Choroid plexus epithelial cell (primary cell): Measurements from ENCODE around the gene ATP2B2.

ENCODE experiments used
- DNase-seq: peaks from one replicate; pipeline ENCODE4 v3.0.0-alpha.2; 2010; ENCODE audit warnings: low read depth
- H3K4me3 ChIP-seq: 2 replicates; pipeline ENCODE4 v1.5.1; 2011; ENCODE audit warnings: low read depth, mild to moderate bottlenecking, control low read depth, low read length, moderate library complexity
- TF ChIP-seq, protein P1 (sequence below): conservative IDR thresholded peaks from 2 replicates; pipeline ENCODE4 v1.5.1; 2011; ENCODE audit warnings: low read depth, mild to moderate bottlenecking, control low read depth, inconsistent platforms, low read length, moderate library complexity

ATP2B2 gene

DNA sequence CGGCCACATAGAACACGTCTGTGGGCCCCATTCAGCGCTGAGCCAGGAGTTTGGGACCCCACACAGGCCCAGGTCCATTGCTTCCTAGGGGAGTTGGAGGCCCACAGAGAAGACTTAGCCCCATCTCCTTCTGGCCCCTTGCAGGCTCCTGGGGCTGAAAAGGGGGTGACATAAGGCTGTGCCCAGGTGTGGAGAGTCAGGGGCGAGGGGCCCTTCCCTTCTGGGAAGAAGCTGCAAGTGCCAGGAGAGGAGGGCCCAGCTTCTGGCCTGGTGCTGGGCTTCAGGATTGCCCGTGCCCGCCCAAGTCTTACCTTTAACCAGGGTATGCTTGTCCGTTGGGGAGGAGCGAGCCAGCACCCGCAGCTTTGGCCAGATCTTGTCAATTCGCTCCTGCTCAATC is 155.6 kb downstream of the ATP2B2 start:
- no peak overlapping the region for H3K4me3 ChIP-seq
- DNase-seq: no peak
- TF ChIP-seq, protein P1, sequence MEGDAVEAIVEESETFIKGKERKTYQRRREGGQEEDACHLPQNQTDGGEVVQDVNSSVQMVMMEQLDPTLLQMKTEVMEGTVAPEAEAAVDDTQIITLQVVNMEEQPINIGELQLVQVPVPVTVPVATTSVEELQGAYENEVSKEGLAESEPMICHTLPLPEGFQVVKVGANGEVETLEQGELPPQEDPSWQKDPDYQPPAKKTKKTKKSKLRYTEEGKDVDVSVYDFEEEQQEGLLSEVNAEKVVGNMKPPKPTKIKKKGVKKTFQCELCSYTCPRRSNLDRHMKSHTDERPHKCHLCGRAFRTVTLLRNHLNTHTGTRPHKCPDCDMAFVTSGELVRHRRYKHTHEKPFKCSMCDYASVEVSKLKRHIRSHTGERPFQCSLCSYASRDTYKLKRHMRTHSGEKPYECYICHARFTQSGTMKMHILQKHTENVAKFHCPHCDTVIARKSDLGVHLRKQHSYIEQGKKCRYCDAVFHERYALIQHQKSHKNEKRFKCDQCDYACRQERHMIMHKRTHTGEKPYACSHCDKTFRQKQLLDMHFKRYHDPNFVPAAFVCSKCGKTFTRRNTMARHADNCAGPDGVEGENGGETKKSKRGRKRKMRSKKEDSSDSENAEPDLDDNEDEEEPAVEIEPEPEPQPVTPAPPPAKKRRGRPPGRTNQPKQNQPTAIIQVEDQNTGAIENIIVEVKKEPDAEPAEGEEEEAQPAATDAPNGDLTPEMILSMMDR: no peak

DNA sequence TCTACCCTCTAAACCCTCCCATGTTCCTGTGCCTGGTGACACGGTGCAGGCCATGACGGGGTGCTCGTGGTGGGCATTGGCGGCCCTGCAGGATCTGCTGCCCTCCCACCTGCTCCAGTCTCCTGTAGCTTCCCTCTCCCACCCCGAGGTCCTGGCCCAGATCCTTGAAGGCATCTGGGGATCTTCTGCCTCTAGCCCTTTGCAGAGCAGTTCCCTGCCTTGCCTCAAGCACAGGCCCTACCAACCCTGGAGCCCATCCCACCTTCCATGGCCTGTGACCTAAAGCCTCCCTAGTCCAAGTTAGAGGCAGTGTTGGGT is 157.0 kb downstream of the ATP2B2 start:
- H3K4me3 ChIP-seq: no peak overlapping the region

DNA sequence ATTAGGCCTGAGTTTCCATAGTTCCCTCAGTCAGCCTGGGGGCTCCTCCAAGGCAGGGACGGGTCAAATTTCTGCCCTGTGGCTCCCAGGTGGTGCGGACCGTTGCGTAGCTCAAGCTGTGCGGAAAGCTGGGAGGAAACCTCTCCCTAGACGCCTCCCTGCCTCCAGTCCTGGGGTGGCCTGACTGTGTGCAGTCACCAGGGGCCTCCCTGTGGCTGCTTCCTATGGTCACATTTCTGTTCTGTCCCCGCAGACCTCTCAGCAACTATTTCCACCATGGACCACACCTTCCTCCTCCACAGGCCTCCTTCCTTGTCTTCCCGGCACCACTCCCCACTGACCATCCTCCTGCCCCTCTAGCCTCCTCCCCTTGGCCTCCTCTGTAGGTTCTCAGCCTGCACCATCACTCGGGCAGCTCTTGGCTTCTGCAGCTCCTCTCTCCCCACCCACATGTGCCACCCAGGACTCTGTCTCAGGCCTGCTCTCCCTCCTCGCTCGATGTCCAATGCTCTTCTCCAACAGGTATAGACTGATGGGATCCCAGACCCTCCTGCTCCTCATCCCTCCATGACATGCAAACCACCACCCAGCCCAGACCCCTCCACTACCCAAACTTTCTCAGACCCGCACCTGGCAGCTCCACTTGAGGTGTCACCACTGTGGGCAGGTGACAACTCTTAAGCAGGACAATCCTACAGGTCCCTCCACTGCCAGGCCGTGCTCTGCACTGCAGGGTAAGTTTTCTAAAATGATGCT is 157.6 kb downstream of the ATP2B2 start:
- TF ChIP-seq, protein P1: no peak
- H3K4me3 ChIP-seq: no peak overlapping the region
- DNase-seq: no peak

More for the DNA sequence above, 157.0 kb downstream of the ATP2B2 start:
- DNase-seq: no peak
- TF ChIP-seq, protein P1: no peak

DNA sequence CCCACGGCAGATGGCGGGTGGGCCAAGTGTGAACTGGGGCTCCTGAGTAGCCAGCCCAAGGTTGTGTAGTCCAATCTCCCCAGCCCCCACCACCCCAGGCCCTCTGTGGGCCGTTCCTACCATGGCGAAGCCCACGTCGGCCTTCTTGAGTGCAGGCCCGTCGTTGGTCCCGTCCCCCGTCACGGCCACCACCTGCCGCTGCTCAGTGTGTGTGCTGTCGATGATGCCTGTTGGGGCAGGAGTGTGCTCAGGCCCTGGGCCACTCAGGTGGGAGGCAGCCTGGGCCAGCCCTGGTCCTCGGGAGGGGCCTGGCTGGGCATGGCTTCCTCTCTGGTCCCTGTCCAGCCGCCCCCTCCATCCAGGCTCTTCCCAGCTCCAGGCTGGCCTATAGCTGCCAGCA is 159.5 kb downstream of the ATP2B2 start:
- DNase-seq: no peak
- TF ChIP-seq, protein P1: no peak
- H3K4me3 ChIP-seq: no peak overlapping the region

DNA sequence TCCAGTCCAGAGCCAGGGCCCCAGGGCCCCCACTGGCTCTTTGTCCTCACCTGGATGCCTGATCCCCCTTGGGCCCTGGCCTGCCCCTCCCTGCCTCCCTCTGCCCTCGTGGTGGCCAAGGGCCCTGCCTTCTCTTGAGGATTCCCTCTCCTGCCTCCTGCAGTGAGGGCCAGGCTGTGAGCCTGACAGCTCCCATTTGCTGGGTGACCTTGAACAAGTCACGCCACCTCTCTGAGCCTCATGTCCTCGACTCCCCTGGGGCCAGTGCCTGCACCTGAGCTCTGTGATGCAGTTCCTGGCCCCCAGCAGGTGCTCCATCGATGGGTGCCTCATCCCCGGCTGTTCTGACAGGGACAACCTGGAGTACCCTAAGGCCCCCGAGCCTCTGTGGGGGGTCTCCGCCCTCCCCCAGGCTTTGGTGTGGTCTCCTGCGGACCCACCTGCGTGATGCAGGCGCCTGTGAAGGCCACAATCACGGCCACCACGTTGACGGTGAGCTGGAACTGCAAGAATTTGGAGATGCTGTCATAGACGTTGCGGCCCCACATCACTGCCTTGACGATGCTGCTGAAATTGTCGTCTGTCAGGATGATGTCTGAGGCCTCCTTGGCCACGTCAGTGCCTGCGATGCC is 160.3 kb downstream of the ATP2B2 start:
- DNase-seq: no peak
- TF ChIP-seq, protein P1: no peak
- H3K4me3 ChIP-seq: no peak overlapping the region

DNA sequence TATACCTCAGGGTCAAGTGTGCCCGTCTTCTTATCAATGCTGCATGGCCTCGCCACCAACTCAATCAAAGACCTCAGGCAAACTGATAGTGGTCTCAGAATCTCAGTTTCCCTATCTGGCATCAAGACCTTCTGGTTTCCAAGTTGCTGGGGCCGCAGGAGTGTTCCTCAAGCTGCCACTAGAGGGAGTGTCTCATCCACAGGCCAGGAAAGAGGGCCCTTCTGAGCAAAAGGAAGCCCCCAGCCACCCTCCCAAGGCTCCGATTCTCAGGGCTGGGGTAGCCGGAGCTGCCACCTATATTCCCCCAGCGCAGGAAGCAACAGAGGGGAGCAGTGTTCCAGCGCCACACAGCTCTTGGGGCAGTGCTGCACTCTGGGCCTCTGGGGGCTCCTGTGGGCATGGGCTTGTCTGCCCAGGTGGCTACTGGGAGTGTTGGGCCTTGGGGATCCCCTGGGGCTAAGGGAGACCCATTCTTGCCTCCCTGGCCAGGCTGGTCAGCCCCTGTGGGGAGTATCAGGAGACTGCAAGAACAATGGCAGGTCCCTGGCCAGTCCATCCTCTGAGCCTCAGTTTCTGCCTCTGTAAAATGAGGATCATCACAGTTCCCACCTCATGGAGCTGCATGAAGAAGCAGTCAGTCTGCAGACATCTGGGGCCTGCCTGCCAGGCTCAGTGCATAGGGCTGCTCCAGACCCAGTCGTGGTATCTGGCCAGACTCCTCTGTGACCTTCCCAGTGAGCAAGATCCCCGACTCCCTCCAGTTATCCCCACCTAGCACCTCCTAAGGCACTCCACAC is 161.0 kb downstream of the ATP2B2 start:
- TF ChIP-seq, protein P1: peak; percentile 97
- peak; percentile 68 for DNase-seq
- no peak overlapping the region for H3K4me3 ChIP-seq
